ENCODE data around the gene ABHD14A.

ABHD14A gene

DNA sequence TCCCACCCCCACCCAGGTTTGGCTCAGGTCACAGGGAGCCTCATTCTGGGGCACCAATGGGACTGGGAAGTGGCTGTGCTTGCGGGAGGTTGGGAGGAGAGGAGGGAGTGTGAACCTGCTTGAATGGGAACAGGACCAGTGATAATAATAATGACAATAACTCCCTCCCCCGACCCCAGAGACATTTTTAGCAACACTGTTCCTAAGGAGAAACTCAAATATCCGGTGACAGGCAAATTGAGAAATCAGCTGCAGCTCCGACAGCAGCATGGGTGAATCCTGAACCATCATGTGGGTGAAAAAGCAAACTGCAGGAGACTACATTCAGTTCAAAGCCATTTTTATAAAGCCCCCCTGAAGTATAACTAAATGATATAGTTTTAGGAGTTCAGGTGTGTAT is 32.4 kb downstream of the ABHD14A start:
- CTCF ChIA-PET, result interaction anchor here (0.7 to 1.6 kb wide), 5 partner anchors 46 to 138 kb away, joined by 3 to 4 read pairs (median 4); no protein-coding TSS in a partner anchor
- TF ChIP-seq, protein P1, sequence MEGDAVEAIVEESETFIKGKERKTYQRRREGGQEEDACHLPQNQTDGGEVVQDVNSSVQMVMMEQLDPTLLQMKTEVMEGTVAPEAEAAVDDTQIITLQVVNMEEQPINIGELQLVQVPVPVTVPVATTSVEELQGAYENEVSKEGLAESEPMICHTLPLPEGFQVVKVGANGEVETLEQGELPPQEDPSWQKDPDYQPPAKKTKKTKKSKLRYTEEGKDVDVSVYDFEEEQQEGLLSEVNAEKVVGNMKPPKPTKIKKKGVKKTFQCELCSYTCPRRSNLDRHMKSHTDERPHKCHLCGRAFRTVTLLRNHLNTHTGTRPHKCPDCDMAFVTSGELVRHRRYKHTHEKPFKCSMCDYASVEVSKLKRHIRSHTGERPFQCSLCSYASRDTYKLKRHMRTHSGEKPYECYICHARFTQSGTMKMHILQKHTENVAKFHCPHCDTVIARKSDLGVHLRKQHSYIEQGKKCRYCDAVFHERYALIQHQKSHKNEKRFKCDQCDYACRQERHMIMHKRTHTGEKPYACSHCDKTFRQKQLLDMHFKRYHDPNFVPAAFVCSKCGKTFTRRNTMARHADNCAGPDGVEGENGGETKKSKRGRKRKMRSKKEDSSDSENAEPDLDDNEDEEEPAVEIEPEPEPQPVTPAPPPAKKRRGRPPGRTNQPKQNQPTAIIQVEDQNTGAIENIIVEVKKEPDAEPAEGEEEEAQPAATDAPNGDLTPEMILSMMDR (IDR thresholded peaks at IDR 0.05; ENCODE audit: control extremely low read depth, extremely low read depth, low read depth, missing control alignments), result no peak
- POLR2A ChIA-PET, result no interaction called here
- DNase-seq (ENCODE audit: extremely low spot score), result no peak

DNA sequence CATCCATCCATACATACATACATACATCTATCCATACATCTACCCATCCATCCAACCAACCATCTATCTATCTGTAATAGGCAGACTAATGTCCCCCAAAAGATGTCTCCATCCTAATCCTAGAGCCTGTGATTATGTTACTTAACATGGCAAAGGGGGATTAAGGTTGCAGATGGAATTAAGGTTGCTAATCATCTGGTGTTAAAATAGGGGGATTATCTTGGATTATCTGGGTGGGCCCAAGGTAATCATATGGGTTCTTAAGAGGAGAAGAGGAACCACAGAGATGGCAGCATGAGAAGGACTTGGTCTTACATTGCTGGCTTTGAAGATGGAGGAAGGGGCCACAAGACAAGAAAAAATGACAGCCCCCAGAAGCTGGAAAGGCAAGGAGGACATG is 35.6 kb downstream of the ABHD14A start:
- DNase-seq (ENCODE audit: extremely low spot score), result no peak
- ChIA-PET CTCF (interaction anchor here (1.0 to 1.9 kb wide), 5 partner anchors 9 to 133 kb away, joined by 3 to 7 read pairs (median 3); partner anchors contain the start of gene ABHD14B), POLR2A (no interaction called here)
- TF ChIP-seq, protein P1 (IDR thresholded peaks at IDR 0.05; ENCODE audit: control extremely low read depth, extremely low read depth, low read depth, missing control alignments), result no peak

DNA sequence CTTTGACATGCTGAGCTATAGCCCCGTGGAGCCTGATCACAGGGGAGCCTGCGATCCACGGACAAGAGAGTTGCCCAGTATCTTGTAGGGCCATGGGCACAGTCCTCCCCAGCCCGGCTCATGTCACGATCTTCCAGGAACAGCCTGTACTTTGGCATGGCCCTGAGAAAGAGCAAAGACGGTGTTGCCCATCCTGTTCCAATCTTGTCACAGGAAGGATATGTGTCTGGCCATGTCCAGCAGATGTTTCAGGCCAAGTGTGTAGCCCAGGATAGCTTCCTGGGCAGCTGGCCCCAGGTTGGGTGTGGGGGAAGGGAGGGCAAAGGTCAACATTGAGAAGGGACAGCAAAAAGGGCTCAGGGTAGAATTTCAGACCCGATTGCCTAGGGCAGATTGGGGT is 37.8 kb downstream of the ABHD14A start:
- TF ChIP-seq, protein P1 (IDR thresholded peaks at IDR 0.05; ENCODE audit: control extremely low read depth, extremely low read depth, low read depth, missing control alignments), result no peak
- POLR2A ChIA-PET, result no interaction called here
- no peak for DNase-seq (ENCODE audit: extremely low spot score)
- CTCF ChIA-PET, result interaction anchor here (1.0 to 9.1 kb wide), 9 partner anchors 10 to 327 kb away, joined by 3 to 91 read pairs (median 5); partner anchors contain the start of genes ABHD14B and PARP3

DNA sequence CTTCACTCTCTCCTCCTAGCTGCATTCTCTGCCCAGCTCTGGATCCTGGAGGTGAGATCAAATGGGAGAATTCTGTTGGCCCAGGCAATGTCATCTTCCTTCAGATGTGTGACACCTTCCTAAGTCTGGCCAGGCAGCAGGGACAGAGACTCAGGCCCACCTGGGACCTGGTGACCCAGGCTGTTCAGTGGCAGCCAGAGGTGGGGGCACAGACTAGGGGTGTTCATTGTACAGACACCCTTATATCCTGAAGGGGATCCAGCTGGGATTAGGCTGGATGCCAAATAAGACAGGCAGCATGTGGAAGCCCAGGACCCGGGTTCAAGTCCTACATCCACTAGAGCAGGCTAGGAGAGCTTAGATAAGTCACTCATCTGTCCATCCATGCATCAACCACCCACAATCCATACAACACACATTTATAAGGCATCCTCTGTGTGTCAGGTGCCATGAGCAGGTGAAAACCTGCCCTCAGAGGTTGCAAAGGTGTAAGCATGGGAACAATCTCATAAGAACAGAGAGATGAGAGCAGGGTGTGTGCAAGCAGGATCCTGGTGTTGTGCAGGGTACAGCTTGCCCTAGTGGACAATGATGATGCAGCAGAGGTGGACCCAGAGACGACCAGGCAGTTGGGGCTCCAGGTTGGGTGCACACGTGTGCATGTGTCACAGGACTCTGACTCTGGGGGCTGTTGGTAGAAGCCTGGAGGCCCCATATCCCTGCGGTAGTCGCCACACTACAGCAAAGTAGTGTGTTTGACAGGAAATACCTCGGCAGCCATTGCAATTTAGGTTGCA is 39.1 kb downstream of the ABHD14A start:
- no peak for DNase-seq (ENCODE audit: extremely low spot score)
- CTCF ChIA-PET, result interaction anchor here (0.8 to 9.1 kb wide), 8 partner anchors 9 to 118 kb away, joined by 3 to 91 read pairs (median 8); no protein-coding TSS in a partner anchor
- POLR2A ChIA-PET, result interaction anchor here (0.6 kb wide), 1 partner anchor 192 kb away, joined by 3 read pairs; no protein-coding TSS in a partner anchor
- TF ChIP-seq, protein P1 (IDR thresholded peaks at IDR 0.05; ENCODE audit: control extremely low read depth, extremely low read depth, low read depth, missing control alignments), result no peak

DNA sequence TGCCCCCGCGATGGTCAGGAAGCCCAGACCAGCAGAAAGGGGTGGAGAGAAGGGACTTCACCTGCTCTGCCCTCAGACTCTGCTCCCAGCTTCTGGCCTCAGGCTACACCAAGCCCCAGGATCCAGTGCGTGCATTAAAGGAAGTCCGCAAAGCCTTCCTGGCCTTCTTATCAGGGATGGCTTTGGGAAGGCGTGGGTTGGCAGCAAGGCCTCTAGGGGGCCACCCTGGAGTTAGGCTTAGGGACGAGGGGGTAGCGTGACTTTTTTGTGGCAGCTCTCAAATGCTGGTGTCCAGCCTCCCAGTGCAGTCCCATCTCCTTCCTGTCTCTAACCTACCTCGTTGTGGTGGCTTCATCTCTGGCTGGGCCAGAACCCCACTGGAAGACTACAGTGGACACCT is 39.7 kb downstream of the ABHD14A start:
- CTCF ChIA-PET, result interaction anchor here (1.0 to 9.1 kb wide), 7 partner anchors 9 to 108 kb away, joined by 3 to 91 read pairs (median 12); no protein-coding TSS in a partner anchor
- TF ChIP-seq, protein P1 (IDR thresholded peaks at IDR 0.05; ENCODE audit: control extremely low read depth, extremely low read depth, low read depth, missing control alignments), result no peak
- POLR2A ChIA-PET, result interaction anchor here (0.6 kb wide), 1 partner anchor 191 kb away, joined by 3 read pairs; no protein-coding TSS in a partner anchor
- DNase-seq (ENCODE audit: extremely low spot score), result no peak

DNA sequence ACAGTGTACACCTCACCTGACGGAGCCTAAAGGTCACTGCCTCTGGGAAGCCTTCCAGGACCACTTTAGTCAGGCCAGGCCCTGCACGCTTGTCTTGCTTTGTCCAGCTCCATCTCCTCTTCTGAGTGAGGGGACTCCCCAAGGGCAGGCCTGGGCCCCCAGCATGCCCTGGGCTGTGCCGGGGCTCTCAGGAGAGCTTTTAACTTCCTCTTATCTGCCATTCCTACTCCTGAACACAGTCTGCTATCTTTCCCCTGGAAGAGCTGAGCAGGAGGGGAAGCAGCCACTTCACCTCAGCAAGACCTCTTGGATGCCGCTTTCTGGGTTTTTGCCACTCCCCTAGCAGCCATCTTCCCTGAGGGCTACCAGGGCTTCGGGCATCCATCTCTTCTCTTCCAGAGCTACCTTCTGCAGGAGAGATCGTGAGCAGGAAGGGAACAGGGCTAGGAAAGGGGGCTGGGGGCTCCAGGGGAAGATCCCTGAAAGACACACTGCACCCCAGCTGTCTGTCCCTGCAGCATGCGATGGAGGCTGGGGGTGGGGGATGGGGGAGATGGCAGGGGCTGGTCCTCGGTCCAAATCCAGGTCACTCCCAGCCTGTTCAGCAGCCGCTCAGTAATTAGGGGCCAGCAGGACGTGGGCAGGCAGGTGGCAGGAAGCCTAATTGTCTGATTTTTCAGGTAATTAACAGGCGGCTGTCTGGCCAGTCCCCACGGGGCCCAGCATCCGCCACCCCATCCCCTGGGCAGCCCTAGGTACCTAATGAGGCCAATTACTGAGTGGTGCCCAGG is 40.8 kb downstream of the ABHD14A start:
- TF ChIP-seq, protein P1 (IDR thresholded peaks at IDR 0.05; ENCODE audit: control extremely low read depth, extremely low read depth, low read depth, missing control alignments), result no peak
- no peak for DNase-seq (ENCODE audit: extremely low spot score)
- POLR2A ChIA-PET, result interaction anchor here (0.5 kb wide), 1 partner anchor 13 kb away, joined by 3 read pairs; no protein-coding TSS in a partner anchor
- CTCF ChIA-PET, result interaction anchor here (0.8 to 9.1 kb wide), 6 partner anchors 13 to 107 kb away, joined by 3 to 91 read pairs (median 12); no protein-coding TSS in a partner anchor
